Measurements from ENCODE around the gene USP43. TPM values are rescaled to one million over a fixed set of nuclear protein-coding genes. Genes with fewer than 3 reads are reported as not detected.

USP43 gene
- total RNA-seq, 1 donor from 2014 or later = 3.8 TPM

DNA sequence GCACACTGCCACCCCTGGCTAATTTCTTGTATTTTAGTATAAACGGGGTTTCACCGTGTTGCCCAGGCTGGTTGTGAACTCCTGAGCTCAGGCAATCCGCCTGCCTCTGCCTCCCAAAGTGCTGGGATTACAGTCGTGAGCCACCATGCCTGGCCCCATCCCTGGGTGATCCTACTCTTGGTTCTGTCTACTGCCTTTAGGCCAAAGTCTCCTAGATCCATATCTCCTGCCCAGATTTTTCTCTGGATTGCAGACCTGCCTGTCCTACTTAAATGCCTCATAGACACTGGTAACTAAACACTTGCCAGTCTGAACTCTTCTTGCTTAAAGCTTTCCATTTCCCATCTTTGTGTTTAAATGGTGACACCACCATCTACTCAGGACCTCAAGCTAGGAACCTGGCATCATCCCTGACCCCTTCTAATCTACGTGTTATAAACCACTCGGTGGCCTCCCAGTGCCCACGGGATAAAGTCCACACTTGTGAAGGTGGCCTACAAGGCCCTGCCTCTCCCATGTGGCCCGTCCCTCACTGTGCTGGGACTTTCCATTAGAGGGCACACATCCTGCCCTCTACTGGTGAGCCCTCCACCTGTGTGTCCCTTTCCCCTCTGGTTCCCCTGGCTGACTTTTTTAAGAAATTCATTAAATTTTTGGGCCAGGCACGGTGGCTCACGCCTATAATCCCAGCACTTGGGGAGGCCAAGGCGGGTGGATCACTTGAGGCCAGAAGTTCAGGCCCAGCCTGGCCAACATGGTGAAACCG lies 51.1 kb downstream of the USP43 start:
- Mint-ChIP-seq H3K9me3 (ENCODE audit: unreplicated experiment) (peaks cover 9% of the 10 kb centered on the region), H3K27ac (ENCODE audit: unreplicated experiment) (no peak overlapping the region), H3K4me3 (ENCODE audit: unreplicated experiment) (no peak overlapping the region), H3K27me3 (ENCODE audit: unreplicated experiment) (no peaks in the 10 kb centered on the region), H3K36me3 (ENCODE audit: unreplicated experiment) (peaks cover 12% of the 10 kb centered on the region), H3K4me1 (ENCODE audit: unreplicated experiment) (no peaks in the 10 kb centered on the region)
- TF ChIP-seq, protein P1, sequence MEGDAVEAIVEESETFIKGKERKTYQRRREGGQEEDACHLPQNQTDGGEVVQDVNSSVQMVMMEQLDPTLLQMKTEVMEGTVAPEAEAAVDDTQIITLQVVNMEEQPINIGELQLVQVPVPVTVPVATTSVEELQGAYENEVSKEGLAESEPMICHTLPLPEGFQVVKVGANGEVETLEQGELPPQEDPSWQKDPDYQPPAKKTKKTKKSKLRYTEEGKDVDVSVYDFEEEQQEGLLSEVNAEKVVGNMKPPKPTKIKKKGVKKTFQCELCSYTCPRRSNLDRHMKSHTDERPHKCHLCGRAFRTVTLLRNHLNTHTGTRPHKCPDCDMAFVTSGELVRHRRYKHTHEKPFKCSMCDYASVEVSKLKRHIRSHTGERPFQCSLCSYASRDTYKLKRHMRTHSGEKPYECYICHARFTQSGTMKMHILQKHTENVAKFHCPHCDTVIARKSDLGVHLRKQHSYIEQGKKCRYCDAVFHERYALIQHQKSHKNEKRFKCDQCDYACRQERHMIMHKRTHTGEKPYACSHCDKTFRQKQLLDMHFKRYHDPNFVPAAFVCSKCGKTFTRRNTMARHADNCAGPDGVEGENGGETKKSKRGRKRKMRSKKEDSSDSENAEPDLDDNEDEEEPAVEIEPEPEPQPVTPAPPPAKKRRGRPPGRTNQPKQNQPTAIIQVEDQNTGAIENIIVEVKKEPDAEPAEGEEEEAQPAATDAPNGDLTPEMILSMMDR (IDR thresholded peaks at IDR 0.05) = no peak
- DNase-seq (ENCODE audit: extremely low spot score, unreplicated experiment) = no peak

GRCh38 chr17:9700136-9700535 lies 54.8 kb downstream of the USP43 start:
- Mint-ChIP-seq H3K27me3 (ENCODE audit: unreplicated experiment) (no peaks in the 10 kb centered on the region), H3K9me3 (ENCODE audit: unreplicated experiment) (peaks cover 9% of the 10 kb centered on the region), H3K4me3 (ENCODE audit: unreplicated experiment) (no peak overlapping the region), H3K36me3 (ENCODE audit: unreplicated experiment) (peaks cover 9% of the 10 kb centered on the region), H3K27ac (ENCODE audit: unreplicated experiment) (no peak overlapping the region), H3K4me1 (ENCODE audit: unreplicated experiment) (no peaks in the 10 kb centered on the region)
- TF ChIP-seq, protein P1 (IDR thresholded peaks at IDR 0.05) = no peak
- DNase-seq (ENCODE audit: extremely low spot score, unreplicated experiment) = no peak

DNA sequence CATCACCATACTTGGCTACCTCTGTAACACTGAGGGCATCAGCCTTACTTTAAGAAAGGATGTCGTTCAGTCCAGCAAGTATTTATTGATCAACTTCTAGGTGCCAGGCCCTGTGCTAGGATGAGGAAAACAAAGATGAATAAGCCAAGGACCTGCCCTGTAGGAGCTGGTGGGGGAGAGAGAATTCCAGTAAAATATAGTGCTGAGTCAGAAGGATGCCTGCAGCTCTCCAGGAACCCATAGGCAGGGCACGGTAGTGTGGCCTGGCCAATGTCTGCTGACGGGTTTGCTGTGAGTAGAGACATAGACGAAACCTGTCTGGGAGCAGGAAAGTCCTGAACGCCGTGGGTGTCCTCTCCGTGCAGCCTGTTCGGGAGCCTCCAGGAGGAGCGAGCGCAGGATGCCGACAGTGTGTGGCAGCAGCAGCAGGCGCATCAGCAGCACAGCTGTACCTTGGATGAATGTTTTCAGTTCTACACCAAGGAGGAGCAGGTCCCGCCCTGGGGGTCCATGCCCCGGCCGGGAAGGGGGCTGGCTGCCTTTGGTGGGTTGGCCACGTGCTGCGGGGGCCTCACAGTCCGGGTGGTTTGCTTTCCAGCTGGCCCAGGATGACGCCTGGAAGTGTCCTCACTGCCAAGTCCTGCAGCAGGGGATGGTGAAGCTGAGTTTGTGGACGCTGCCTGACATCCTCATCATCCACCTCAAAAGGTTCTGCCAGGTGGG lies 55.6 kb downstream of the USP43 start:
- Mint-ChIP-seq H3K9me3 (ENCODE audit: unreplicated experiment) (peaks cover 9% of the 10 kb centered on the region), H3K4me1 (ENCODE audit: unreplicated experiment) (no peaks in the 10 kb centered on the region), H3K27me3 (ENCODE audit: unreplicated experiment) (no peaks in the 10 kb centered on the region), H3K36me3 (ENCODE audit: unreplicated experiment) (peaks cover 9% of the 10 kb centered on the region), H3K27ac (ENCODE audit: unreplicated experiment) (no peak overlapping the region), H3K4me3 (ENCODE audit: unreplicated experiment) (no peak overlapping the region)
- TF ChIP-seq, protein P1 (IDR thresholded peaks at IDR 0.05) = no peak
- DNase-seq (ENCODE audit: extremely low spot score, unreplicated experiment) = no peak

DNA sequence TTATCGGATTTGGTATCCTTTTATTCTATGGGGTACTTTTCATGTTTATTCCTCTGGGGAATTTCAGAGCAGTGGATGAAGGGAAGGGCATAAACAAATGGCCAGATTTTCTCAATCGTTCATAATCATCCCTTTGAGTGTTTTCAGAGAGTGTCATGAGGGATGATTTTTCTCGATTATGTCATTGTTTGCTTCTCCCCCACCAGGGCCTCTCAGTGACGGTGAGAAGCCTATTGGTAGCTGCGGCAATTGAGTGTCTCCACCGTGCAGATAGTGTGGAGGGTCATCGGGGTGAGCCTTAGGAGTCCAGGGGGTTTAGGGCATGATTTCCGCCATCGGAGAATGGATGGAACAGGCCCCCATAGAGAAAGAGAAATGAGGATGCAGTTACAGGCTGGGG lies 57.2 kb downstream of the USP43 start:
- Mint-ChIP-seq H3K27me3 (ENCODE audit: unreplicated experiment) (no peaks in the 10 kb centered on the region), H3K4me3 (ENCODE audit: unreplicated experiment) (no peak overlapping the region), H3K27ac (ENCODE audit: unreplicated experiment) (no peak overlapping the region), H3K9me3 (ENCODE audit: unreplicated experiment) (peaks cover 6% of the 10 kb centered on the region), H3K36me3 (ENCODE audit: unreplicated experiment) (peaks cover 8% of the 10 kb centered on the region), H3K4me1 (ENCODE audit: unreplicated experiment) (no peaks in the 10 kb centered on the region)
- TF ChIP-seq, protein P1 (IDR thresholded peaks at IDR 0.05) = no peak
- no peak for DNase-seq (ENCODE audit: extremely low spot score, unreplicated experiment)

All from osteocyte (in vitro differentiated cells).